Subcutaneous adipose tissue (tissue), 4 donors: ENCODE data around the gene LHX4. TPM values are rescaled to one million over a fixed set of nuclear protein-coding genes. Genes with fewer than 3 reads are reported as not detected.

Source experiments
- total RNA-seq, 4 donors: library from RNA; depleted of rRNA; stranded (reverse); fragments of >200 nt; gene quantifications; one replicate each; pipeline ENCODE4 v1.1.0, GENCODE V29; 2016
- TF ChIP-seq, protein P1 (sequence below): fragments of 450-650 bp; IDR thresholded peaks from one replicate; pipeline ENCODE4 v1.5.1; 2016; ENCODE audit warnings: low read depth, mild to moderate bottlenecking, control low read depth, antibody characterized with exemption, moderate library complexity

The LHX4 gene
- total RNA-seq, 4 donors from 2014 or later, result under 0.01 TPM; not detected in 3

DNA sequence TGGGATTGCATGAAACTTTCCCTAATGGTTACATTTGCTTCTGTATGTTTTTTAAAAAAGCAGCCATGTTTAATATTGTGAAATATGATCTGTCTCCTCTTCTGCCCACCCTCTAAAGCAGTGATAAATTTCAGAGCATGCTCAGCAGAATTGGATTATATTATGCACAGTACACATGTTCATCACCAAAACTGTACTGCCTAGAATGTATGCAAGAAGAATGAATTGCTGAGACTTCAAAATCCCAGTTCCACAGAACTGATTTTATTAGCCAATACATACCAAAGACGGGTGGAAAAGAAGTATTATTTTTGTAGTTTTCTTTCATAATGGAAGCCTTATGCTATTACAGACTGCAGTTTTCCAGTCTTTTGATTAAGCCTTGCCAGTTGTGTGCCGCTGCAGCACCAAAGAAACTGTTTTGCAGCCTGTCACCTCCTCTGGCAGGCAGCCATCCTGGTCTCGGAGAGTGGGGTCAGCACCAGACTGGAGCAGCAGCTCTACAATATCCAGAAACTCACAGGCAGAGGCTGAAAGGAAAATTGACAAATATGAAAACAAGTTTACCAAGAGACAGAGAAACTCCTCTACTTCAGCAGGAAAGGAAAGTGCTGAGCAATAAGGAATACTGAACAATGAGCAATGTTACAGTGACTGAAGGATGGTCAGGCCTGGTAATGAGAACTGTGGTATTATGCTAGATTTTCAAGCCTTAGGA lies 58.1 kb downstream of the LHX4 start:
- TF ChIP-seq, protein P1, sequence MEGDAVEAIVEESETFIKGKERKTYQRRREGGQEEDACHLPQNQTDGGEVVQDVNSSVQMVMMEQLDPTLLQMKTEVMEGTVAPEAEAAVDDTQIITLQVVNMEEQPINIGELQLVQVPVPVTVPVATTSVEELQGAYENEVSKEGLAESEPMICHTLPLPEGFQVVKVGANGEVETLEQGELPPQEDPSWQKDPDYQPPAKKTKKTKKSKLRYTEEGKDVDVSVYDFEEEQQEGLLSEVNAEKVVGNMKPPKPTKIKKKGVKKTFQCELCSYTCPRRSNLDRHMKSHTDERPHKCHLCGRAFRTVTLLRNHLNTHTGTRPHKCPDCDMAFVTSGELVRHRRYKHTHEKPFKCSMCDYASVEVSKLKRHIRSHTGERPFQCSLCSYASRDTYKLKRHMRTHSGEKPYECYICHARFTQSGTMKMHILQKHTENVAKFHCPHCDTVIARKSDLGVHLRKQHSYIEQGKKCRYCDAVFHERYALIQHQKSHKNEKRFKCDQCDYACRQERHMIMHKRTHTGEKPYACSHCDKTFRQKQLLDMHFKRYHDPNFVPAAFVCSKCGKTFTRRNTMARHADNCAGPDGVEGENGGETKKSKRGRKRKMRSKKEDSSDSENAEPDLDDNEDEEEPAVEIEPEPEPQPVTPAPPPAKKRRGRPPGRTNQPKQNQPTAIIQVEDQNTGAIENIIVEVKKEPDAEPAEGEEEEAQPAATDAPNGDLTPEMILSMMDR, result no peak

- TF ChIP-seq, protein P1, result no peak
Observed at GRCh38 chr1:180288940-180289339, 58.9 kb downstream of the LHX4 start.

DNA sequence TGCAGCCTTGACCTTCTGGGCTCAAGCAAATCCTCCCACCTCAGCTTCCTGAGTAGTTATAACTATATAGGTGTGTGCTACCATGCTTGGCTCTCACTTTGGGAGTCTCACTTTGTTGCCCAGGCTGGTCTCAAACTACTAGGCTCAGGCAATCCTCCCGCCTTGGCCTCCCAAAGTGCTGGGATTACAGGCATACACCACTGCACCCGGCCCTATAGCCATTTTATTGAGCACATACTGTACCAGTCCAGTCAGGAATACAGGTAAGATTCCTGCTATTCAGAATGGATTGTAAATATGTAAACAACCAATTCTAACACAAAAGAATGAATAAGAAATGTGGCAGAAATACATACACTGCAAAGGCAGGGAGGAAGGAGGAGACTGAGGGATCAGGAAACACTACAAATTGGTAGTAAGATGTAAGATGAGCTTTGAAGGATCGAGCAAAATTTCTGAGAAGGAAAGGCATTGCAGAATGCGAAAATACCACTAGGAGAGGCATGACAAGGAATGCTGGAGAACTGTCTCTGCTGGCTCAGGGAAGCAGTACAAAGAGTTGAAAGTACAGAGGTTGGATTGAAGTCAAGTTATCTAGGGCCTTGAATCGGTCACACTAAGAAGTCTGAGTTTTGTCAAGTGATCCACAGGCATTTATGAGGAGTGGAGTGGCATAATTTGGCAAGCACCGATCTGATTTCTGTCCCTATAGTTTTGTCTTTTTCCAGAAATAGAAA lies 60.4 kb downstream of the LHX4 start:
- TF ChIP-seq, protein P1, result no peak

DNA sequence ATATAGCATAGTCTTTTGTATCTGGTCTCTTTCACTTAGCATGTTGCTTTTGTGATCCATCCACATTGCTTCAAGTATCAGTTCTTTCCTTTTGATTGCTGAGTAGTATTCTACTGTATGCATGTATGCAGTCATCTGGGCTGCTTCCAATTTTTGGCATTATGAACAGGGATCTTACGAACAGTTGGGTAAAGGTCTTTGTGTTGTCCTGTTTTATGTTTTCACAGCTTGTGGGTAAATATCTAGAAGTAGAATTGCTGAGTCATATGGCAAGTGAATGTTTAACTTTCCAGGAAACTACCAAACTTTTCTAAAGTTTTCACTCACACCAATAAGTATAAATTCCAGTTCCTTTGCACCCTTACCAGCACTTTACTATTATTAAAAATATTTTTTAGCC lies 60.9 kb downstream of the LHX4 start:
- TF ChIP-seq, protein P1, result no peak

GRCh38 chr1:180294711-180295110 lies 64.6 kb downstream of the LHX4 start:
- TF ChIP-seq, protein P1, result no peak

GRCh38 chr1:180295999-180296398 lies 65.9 kb downstream of the LHX4 start:
- TF ChIP-seq, protein P1, result no peak

DNA sequence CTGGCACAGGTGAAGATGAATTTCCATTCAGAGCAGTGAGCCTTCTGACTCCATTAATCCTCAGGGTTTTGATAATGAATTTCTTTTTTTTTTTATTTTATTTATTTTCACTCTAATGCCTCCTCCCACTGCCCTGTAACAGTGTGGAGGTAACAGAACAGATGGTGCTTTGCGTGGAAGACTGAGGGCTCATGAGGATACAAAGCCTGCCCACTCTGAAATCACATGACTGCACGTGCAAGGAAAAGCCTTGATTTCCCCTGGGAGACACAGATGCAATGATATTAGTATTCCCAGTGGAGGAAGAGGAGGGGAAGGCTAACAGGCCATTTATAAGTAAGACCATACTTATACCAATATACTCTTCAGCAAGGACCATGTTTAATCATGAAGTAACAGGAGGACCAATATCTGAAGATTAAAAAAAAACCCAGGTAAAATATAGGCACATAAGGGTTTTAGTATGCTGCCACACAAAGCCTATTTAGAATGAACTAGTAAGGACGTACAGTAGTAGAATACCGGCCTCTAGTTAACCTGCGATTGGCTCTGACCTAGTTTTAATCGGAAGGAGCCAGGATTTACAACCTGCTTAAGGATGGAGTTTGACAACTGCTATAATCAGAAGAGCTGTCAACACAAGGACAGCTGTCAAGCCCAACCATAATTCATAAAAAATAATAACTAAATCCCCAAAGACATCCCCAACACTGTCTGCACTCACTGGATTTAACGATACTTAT lies 69.6 kb downstream of the LHX4 start:
- TF ChIP-seq, protein P1, result no peak
